HepG2 (cell line): ENCODE data around the gene NPB. TPM values are rescaled to one million over a fixed set of nuclear protein-coding genes. Genes with fewer than 3 reads are reported as not detected.

Experiments used
- HMG20B ChIP-seq: conservative IDR thresholded peaks from 2 replicates; pipeline ENCODE4 v1.6.1; 2016; ENCODE audit warnings: missing genetic modification reagents, missing compliant biosample characterization
- IKZF1 ChIP-seq: fragments of 450-650 bp; IDR thresholded peaks from 2 replicates; pipeline ENCODE4 v1.7.1; 2016
- KDM5B ChIP-seq: sonication (generic); formaldehyde crosslinking; IDR thresholded peaks from 2 replicates; pipeline ENCODE4 v1.4.0; 2020; ENCODE audit warnings: missing genetic modification reagents, mild to moderate bottlenecking, borderline replicate concordance
- MBNL3 ChIP-seq: fragments of 250-450 bp; sonication (Bioruptor Pico); conservative IDR thresholded peaks from 2 replicates; pipeline ENCODE4 v1.8.0; 2022; ENCODE audit warnings: mild to moderate bottlenecking, inconsistent platforms
- MEIS2 ChIP-seq: sonication (generic); formaldehyde crosslinking; IDR thresholded peaks from 2 replicates; pipeline ENCODE4 v1.9.0; 2021; ENCODE audit warnings: mild to moderate bottlenecking, missing genetic modification reagents
- NFKBIZ ChIP-seq: IDR thresholded peaks from 2 replicates; pipeline ENCODE4 v1.6.1; 2018; ENCODE audit warnings: missing genetic modification reagents, missing compliant biosample characterization
- NFRKB ChIP-seq: fragments of 450-650 bp; IDR thresholded peaks from 2 replicates; pipeline ENCODE4 v1.6.1; 2017
- PAX8 ChIP-seq: sonication (generic); formaldehyde crosslinking; IDR thresholded peaks from 2 replicates; pipeline ENCODE4 v1.8.0; 2022; ENCODE audit warnings: mild to moderate bottlenecking, missing genetic modification reagents, borderline replicate concordance
- PHF21A ChIP-seq: sonication (generic); formaldehyde crosslinking; IDR thresholded peaks from 2 replicates; pipeline ENCODE4 v1.5.0; 2020; ENCODE audit warnings: mild to moderate bottlenecking, missing genetic modification reagents
- RBM22 ChIP-seq: fragments of 200-400 bp; formaldehyde crosslinking; optimal IDR thresholded peaks from 2 replicates; pipeline ENCODE3; 2017; ENCODE audit warnings: mild to moderate bottlenecking, low read length, moderate library complexity
- RFX5 ChIP-seq: IDR thresholded peaks from 2 replicates; pipeline ENCODE4 v1.6.1; 2011; ENCODE audit warnings: low read depth, low read length, improper control_type of control experiment
- SALL2 ChIP-seq: sonication (generic); formaldehyde crosslinking; IDR thresholded peaks from 2 replicates; pipeline ENCODE4 v1.8.1; 2023; ENCODE audit warnings: mild to moderate bottlenecking, missing genetic modification reagents, inconsistent platforms
- YY1 ChIP-seq: IDR thresholded peaks from 2 replicates; pipeline ENCODE4 v1.6.1; 2011; ENCODE audit warnings: low read length, low read depth, moderate library complexity, mild to moderate bottlenecking; ENCODE audit not compliant: insufficient read depth, insufficient replicate concordance
- ZBTB1 ChIP-seq: sonication (generic); formaldehyde crosslinking; IDR thresholded peaks from 2 replicates; pipeline ENCODE4 v1.4.0; 2020; ENCODE audit warnings: missing genetic modification reagents, borderline replicate concordance
- ZC3H4 ChIP-seq: sonication (generic); formaldehyde crosslinking; IDR thresholded peaks from 2 replicates; pipeline ENCODE4 v1.4.0; 2020; ENCODE audit warnings: missing genetic modification reagents, borderline replicate concordance
- ZNF383 ChIP-seq: sonication (generic); formaldehyde crosslinking; IDR thresholded peaks from 2 replicates; pipeline ENCODE4 v1.4.0; 2020; ENCODE audit warnings: missing genetic modification reagents, mild to moderate bottlenecking, borderline replicate concordance
- ZNF431 ChIP-seq: sonication (generic); formaldehyde crosslinking; IDR thresholded peaks from 2 replicates; pipeline ENCODE4 v1.9.0; 2022; ENCODE audit warnings: missing genetic modification reagents, low read depth, mild to moderate bottlenecking, borderline replicate concordance
- ZNF558 ChIP-seq: sonication (generic); formaldehyde crosslinking; IDR thresholded peaks from 2 replicates; pipeline ENCODE4 v1.9.0; 2022; ENCODE audit warnings: mild to moderate bottlenecking, missing genetic modification reagents, borderline replicate concordance
- ZNF772 ChIP-seq: sonication (generic); formaldehyde crosslinking; IDR thresholded peaks from 2 replicates; pipeline ENCODE4 v1.5.0; 2020; ENCODE audit warnings: mild to moderate bottlenecking, missing genetic modification reagents
- polyA plus RNA-seq, 8 experiments: library from polyadenylated mRNA; depleted of rRNA in 3 of 8; stranded (reverse) in 7 of 8; unstranded in 1 of 8; fragments of >200 nt; fragmentation: Illumina TruSeq in 4 of 8; extraction: Trizol in 4 of 8; gene quantifications; 2 replicates each; pipeline versions ENCODE4 v1.2.1 to v1.2.3, GENCODE V29; 2011 to 2016; ENCODE audit warnings: low read depth in 4 of 8, missing spikeins in 1 of 8, mixed read lengths in 1 of 8; ENCODE audit not compliant: insufficient read depth in 1 of 8
- total RNA-seq, 5 experiments: library from RNA; depleted of rRNA; stranded (reverse); fragments of >200 nt; fragmentation: Illumina TruSeq; extraction: Trizol; gene quantifications; 2 replicates each; pipeline ENCODE4 v1.2.3, GENCODE V29; 2016; ENCODE audit warnings: low read depth in 1 of 5
- TF ChIP-seq, protein P1 (sequence below): fragments of 450-650 bp; IDR thresholded peaks from 2 replicates; pipeline ENCODE4 v1.6.1; 2016
- TF ChIP-seq, protein P2 (sequence below): sonication (generic); formaldehyde crosslinking; IDR thresholded peaks from 2 replicates; pipeline ENCODE4 v1.9.0; 2021; ENCODE audit warnings: missing genetic modification reagents, borderline replicate concordance
- TF ChIP-seq, protein P3 (sequence below): sonication (generic); formaldehyde crosslinking; IDR thresholded peaks from 2 replicates; pipeline ENCODE4 v1.5.1; 2020; ENCODE audit warnings: missing genetic modification reagents, mild to moderate bottlenecking, borderline replicate concordance

NPB gene
- total and polyA plus RNA-seq, 2 of the 13 experiments (the other 11 are each of a cell fraction or from before 2014, with no cell fraction given), result 0.11 to 0.93 TPM

DNA sequence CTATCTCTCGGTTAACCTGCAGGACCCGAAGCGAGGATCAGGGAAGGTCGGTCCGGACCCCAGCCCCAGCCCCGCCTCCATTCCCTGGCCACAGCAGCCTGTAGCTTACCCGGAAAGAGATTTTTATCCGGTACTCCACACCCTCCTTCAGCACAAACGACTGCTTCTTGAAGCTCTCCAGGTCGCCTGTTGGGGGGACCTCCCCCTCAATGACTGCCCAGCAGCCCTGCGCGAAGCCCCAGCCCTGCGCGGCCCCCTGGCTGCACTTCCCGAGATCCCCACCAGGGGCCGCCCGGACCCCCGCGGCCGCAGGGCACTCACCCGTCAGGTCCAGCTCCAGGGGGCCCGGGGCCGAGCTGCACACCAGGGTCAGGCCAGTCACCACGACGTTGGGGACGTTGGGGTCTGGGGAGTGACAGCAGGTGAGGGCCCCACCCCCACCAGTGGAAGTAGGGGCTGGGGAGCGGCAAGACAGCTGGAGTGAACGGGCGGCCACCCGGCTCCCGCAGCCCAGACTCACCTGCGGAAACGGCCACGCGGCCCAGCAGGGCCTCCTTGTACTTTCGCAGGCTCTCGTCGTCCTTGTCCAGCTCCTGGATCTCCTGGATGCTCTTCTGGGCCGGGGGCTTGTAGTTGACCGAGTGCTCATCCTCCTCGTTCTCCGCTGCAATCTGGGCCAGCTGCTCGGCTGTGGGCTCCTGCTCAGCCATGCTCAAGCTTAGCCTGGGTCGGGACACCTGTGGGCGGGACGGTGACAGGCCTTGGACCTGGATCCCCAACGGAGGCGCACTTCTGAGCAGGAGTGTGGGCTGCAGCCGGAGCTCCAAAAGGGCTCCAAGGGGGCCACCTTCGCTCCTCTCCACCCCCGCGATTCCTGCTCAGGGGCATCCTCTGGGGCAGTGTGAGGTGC lies 32.6 kb upstream of the NPB start (continued):
- TF ChIP-seq YY1 (no peak), ZC3H4 (CRISPR knock-in tag) (no peak), KDM5B (CRISPR knock-in tag) (peak; percentile 46), NFKBIZ (no peak), HMG20B (CRISPR knock-in tag) (no peak), IKZF1 (no peak), RBM22 (peak; percentile 70), RFX5 (no peak), NFRKB (no peak), ZNF772 (peak; percentile 69; the same call in 1 of the 2 replicates), PAX8 (CRISPR knock-in tag) (no peak), ZBTB1 (CRISPR knock-in tag) (no peak), MBNL3 (no peak), ZNF383 (CRISPR knock-in tag) (no peak), SALL2 (peak; percentile 57; the same call in 1 of the 2 replicates), ZNF431 (CRISPR knock-in tag) (no peak), PHF21A (CRISPR knock-in tag) (no peak), ZNF558 (CRISPR knock-in tag) (no peak), MEIS2 (CRISPR knock-in tag) (peak; percentile 77)
- TF ChIP-seq, protein P1, sequence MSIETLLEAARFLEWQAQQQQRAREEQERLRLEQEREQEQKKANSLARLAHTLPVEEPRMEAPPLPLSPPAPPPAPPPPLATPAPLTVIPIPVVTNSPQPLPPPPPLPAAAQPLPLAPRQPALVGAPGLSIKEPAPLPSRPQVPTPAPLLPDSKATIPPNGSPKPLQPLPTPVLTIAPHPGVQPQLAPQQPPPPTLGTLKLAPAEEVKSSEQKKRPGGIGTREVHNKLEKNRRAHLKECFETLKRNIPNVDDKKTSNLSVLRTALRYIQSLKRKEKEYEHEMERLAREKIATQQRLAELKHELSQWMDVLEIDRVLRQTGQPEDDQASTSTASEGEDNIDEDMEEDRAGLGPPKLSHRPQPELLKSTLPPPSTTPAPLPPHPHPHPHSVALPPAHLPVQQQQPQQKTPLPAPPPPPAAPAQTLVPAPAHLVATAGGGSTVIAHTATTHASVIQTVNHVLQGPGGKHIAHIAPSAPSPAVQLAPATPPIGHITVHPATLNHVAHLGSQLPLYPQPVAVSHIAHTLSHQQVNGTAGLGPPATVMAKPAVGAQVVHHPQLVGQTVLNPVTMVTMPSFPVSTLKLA, result no peak
- TF ChIP-seq, protein P2, sequence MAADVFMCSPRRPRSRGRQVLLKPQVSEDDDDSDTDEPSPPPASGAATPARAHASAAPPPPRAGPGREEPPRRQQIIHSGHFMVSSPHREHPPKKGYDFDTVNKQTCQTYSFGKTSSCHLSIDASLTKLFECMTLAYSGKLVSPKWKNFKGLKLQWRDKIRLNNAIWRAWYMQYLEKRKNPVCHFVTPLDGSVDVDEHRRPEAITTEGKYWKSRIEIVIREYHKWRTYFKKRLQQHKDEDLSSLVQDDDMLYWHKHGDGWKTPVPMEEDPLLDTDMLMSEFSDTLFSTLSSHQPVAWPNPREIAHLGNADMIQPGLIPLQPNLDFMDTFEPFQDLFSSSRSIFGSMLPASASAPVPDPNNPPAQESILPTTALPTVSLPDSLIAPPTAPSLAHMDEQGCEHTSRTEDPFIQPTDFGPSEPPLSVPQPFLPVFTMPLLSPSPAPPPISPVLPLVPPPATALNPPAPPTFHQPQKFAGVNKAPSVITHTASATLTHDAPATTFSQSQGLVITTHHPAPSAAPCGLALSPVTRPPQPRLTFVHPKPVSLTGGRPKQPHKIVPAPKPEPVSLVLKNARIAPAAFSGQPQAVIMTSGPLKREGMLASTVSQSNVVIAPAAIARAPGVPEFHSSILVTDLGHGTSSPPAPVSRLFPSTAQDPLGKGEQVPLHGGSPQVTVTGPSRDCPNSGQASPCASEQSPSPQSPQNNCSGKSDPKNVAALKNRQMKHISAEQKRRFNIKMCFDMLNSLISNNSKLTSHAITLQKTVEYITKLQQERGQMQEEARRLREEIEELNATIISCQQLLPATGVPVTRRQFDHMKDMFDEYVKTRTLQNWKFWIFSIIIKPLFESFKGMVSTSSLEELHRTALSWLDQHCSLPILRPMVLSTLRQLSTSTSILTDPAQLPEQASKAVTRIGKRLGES (CRISPR knock-in tag), result no peak
- TF ChIP-seq, protein P3, sequence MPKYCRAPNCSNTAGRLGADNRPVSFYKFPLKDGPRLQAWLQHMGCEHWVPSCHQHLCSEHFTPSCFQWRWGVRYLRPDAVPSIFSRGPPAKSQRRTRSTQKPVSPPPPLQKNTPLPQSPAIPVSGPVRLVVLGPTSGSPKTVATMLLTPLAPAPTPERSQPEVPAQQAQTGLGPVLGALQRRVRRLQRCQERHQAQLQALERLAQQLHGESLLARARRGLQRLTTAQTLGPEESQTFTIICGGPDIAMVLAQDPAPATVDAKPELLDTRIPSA (CRISPR knock-in tag), result no peak
